Hepatocyte (in vitro differentiated cells): ENCODE results near the gene MEGF10.

Experiments
- EZH2 ChIP-seq: fragments of 200-600 bp; sonication (generic); IDR thresholded peaks from 2 replicates; pipeline ENCODE4 v1.6.1; 2016; ENCODE audit warnings: antibody characterized with exemption, mild to moderate bottlenecking, borderline replicate concordance
- EZH2phosphoT487 ChIP-seq: fragments of 200-600 bp; sonication (generic); IDR thresholded peaks from one replicate; pipeline ENCODE4 v1.6.1; 2018; ENCODE audit warnings: antibody characterized with exemption, mild to moderate bottlenecking, low read depth, moderate library complexity; ENCODE audit not compliant: unreplicated experiment, severe bottlenecking
- TF ChIP-seq, protein P1 (sequence below): fragments of 200-600 bp; sonication (generic); IDR thresholded peaks from 2 replicates; pipeline ENCODE4 v1.5.1; 2016; ENCODE audit warnings: antibody characterized with exemption, mild to moderate bottlenecking; ENCODE audit not compliant: poor library complexity

DNA sequence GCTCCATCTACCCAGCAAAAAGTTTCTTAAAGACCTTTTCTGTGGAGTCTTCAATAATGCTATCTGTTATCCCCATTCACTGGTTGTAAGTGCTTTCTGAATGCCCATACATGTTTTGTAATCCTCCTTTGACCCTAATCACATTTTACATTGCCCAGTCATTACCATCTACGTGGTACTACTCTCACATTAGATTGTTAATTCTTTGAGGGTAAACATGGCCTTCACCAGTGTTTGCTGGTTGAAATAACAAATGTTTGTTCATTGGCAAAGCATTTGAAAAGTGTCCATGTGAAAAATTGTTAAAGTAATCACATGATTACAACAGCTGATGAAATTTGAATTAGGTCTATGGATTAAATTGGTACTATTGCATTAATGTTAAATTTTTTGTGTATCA is 31.8 kb downstream of the MEGF10 start:
- TF ChIP-seq, protein P1, sequence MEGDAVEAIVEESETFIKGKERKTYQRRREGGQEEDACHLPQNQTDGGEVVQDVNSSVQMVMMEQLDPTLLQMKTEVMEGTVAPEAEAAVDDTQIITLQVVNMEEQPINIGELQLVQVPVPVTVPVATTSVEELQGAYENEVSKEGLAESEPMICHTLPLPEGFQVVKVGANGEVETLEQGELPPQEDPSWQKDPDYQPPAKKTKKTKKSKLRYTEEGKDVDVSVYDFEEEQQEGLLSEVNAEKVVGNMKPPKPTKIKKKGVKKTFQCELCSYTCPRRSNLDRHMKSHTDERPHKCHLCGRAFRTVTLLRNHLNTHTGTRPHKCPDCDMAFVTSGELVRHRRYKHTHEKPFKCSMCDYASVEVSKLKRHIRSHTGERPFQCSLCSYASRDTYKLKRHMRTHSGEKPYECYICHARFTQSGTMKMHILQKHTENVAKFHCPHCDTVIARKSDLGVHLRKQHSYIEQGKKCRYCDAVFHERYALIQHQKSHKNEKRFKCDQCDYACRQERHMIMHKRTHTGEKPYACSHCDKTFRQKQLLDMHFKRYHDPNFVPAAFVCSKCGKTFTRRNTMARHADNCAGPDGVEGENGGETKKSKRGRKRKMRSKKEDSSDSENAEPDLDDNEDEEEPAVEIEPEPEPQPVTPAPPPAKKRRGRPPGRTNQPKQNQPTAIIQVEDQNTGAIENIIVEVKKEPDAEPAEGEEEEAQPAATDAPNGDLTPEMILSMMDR: no peak
- no peak for TF ChIP-seq EZH2
- TF ChIP-seq EZH2phosphoT487: no peak
